Measurements from ENCODE around the gene MYO18B.

The MYO18B gene

DNA sequence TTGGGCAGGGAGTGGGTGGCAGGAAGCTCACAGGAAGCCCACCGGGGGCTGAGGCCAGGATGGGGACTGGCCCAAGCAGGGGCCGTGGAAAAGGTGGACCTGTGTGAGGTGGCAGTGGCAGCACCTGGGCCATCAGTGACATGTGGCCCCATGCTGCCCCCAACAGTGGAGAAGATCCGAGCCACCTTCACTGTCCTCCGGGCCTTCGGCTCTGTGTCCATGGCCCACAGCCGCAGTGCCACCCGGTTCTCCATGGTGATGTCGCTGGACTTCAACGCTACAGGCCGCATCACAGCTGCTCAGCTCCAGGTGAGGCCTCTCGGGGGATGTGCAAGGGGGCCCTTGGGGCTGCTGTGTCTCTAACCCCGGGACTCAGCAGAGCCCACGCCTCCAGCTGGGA lies 37.9 kb downstream of the MYO18B start:
- Histone ChIP-seq H3K14ac (ENCODE audit: low read length) (peak overlapping the region; percentile 85), H2AFZ (ENCODE audit: low read length) (no peak overlapping the region), H2BK5ac (ENCODE audit: low read length) (no peak overlapping the region), H3K27me3 (ENCODE audit: control insufficient read depth in 3 of 3, insufficient read depth in 3 of 3, low read depth in 1 of 3, low read length in 3 of 3) (peaks cover 0 to 3% (median 1%) of the 10 kb centered on the region in 3 experiments), H3K18ac (ENCODE audit: low read length) (peak overlapping the region; percentile 13), H3K23ac (ENCODE audit: low read depth, low read length, poor library complexity) (no peak overlapping the region), H3K79me1 (ENCODE audit: low read depth, low read length) (no peaks in the 10 kb centered on the region), H4K91ac (ENCODE audit: low read depth, low read length, poor library complexity) (no peak overlapping the region), H3K4me2 (ENCODE audit: insufficient read depth, low read length, poor library complexity, severe bottlenecking) (no peak overlapping the region), H2BK12ac (ENCODE audit: low read length) (peak overlapping the region; percentile 26), H2BK120ac (ENCODE audit: low read depth, low read length) (peak overlapping the region; percentile 35), H3K36me3 (replicated peaks in 1 of 2; ENCODE audit: control insufficient read depth in 2 of 2, insufficient read depth in 2 of 2, low read length in 2 of 2) (no peaks in the 10 kb centered on the region), H2BK15ac (ENCODE audit: low read length) (no peak overlapping the region), H4K8ac (ENCODE audit: low read depth, low read length) (no peak overlapping the region), H3K4ac (ENCODE audit: low read length) (no peak overlapping the region), H3K9ac (ENCODE audit: low read depth, low read length, poor library complexity) (no peak overlapping the region), H2AK5ac (ENCODE audit: low read depth, low read length) (peak overlapping the region; percentile 2), H3K27ac (replicated peaks; ENCODE audit: low read length) (no peak overlapping the region), H3K9me3 (replicated peaks in 1 of 2; ENCODE audit: control insufficient read depth in 2 of 2, insufficient read depth in 1 of 2, low read depth in 1 of 2, low read length in 2 of 2) (no peaks in the 10 kb centered on the region), H3K4me3 (ENCODE audit: low read length in 2 of 2) (no peak overlapping the region), H3K4me1 (ENCODE audit: control insufficient read depth in 2 of 2, insufficient read depth in 1 of 2, low read depth in 1 of 2, low read length in 2 of 2) (no peaks in the 10 kb centered on the region)
- no peak for DNase-seq (ENCODE audit: low spot score)
- WGBS, 2 donors (ENCODE audit: extremely low coverage in 2 of 2, insufficient read length in 2 of 2, insufficient replicate concordance in 1 of 2): no CpG with 5 or more reads among the region's 13 CpGs

DNA sequence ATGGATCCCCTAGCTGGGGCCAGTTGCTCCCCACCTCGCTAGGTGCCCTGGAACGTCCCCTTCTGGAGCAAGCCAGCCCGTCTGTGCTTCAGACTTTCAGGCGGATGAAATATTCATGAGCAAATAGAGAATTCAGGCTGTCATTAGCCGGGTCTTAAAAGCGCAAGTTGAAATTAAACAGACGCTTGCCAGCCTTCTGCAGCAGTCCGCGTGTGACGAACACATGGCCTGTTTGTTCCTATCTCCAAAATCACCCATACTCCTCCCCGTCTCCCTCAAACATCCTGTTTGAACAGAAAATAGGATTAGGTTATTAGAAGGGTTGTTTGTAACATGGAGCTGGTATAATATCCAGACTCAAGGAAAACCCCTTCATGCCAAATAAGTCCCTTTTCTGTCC lies 38.7 kb downstream of the MYO18B start:
- Histone ChIP-seq H4K8ac (ENCODE audit: low read depth, low read length) (no peak overlapping the region), H2BK5ac (ENCODE audit: low read length) (no peak overlapping the region), H3K9ac (ENCODE audit: low read depth, low read length, poor library complexity) (no peak overlapping the region), H2AFZ (ENCODE audit: low read length) (no peak overlapping the region), H4K91ac (ENCODE audit: low read depth, low read length, poor library complexity) (no peak overlapping the region), H3K23ac (ENCODE audit: low read depth, low read length, poor library complexity) (no peak overlapping the region), H3K79me1 (ENCODE audit: low read depth, low read length) (no peaks in the 10 kb centered on the region), H3K4me3 (ENCODE audit: low read length in 2 of 2) (no peak overlapping the region), H3K4me2 (ENCODE audit: insufficient read depth, low read length, poor library complexity, severe bottlenecking) (no peak overlapping the region), H2BK15ac (ENCODE audit: low read length) (no peak overlapping the region), H3K27ac (replicated peaks; ENCODE audit: low read length) (no peak overlapping the region), H3K18ac (ENCODE audit: low read length) (no peak overlapping the region), H3K27me3 (ENCODE audit: control insufficient read depth in 3 of 3, insufficient read depth in 3 of 3, low read depth in 1 of 3, low read length in 3 of 3) (peaks cover 0 to 3% (median 1%) of the 10 kb centered on the region in 3 experiments), H3K14ac (ENCODE audit: low read length) (no peak overlapping the region), H2BK120ac (ENCODE audit: low read depth, low read length) (no peak overlapping the region), H3K4me1 (ENCODE audit: control insufficient read depth in 2 of 2, insufficient read depth in 1 of 2, low read depth in 1 of 2, low read length in 2 of 2) (no peaks in the 10 kb centered on the region), H2AK5ac (ENCODE audit: low read depth, low read length) (no peak overlapping the region), H3K4ac (ENCODE audit: low read length) (no peak overlapping the region), H3K36me3 (replicated peaks in 1 of 2; ENCODE audit: control insufficient read depth in 2 of 2, insufficient read depth in 2 of 2, low read length in 2 of 2) (no peaks in the 10 kb centered on the region), H2BK12ac (ENCODE audit: low read length) (no peak overlapping the region), H3K9me3 (replicated peaks in 1 of 2; ENCODE audit: control insufficient read depth in 2 of 2, insufficient read depth in 1 of 2, low read depth in 1 of 2, low read length in 2 of 2) (peaks cover 0 to 2% of the 10 kb centered on the region in 2 donors)
- WGBS, 2 donors (ENCODE audit: extremely low coverage in 2 of 2, insufficient read length in 2 of 2, insufficient replicate concordance in 1 of 2): no CpG with 5 or more reads among the region's 11 CpGs
- no peak for DNase-seq (ENCODE audit: low spot score)

- Histone ChIP-seq H3K18ac (ENCODE audit: low read length) (peak overlapping the region; percentile 17), H3K36me3 (replicated peaks in 1 of 2; ENCODE audit: control insufficient read depth in 2 of 2, insufficient read depth in 2 of 2, low read length in 2 of 2) (no peaks in the 10 kb centered on the region), H3K14ac (ENCODE audit: low read length) (no peak overlapping the region), H3K9ac (ENCODE audit: low read depth, low read length, poor library complexity) (peak overlapping the region; percentile 45), H3K4ac (ENCODE audit: low read length) (no peak overlapping the region), H3K79me1 (ENCODE audit: low read depth, low read length) (no peaks in the 10 kb centered on the region), H2BK15ac (ENCODE audit: low read length) (no peak overlapping the region), H4K91ac (ENCODE audit: low read depth, low read length, poor library complexity) (no peak overlapping the region), H2BK120ac (ENCODE audit: low read depth, low read length) (no peak overlapping the region), H3K23ac (ENCODE audit: low read depth, low read length, poor library complexity) (no peak overlapping the region), H3K27me3 (ENCODE audit: control insufficient read depth in 3 of 3, insufficient read depth in 3 of 3, low read depth in 1 of 3, low read length in 3 of 3) (peaks cover 0 to 3% (median 1%) of the 10 kb centered on the region in 3 experiments), H3K4me2 (ENCODE audit: insufficient read depth, low read length, poor library complexity, severe bottlenecking) (no peak overlapping the region), H3K27ac (replicated peaks; ENCODE audit: low read length) (no peak overlapping the region), H4K8ac (ENCODE audit: low read depth, low read length) (no peak overlapping the region), H3K4me1 (ENCODE audit: control insufficient read depth in 2 of 2, insufficient read depth in 1 of 2, low read depth in 1 of 2, low read length in 2 of 2) (no peaks in the 10 kb centered on the region), H2BK5ac (ENCODE audit: low read length) (no peak overlapping the region), H3K4me3 (ENCODE audit: low read length in 2 of 2) (no peak overlapping the region), H2BK12ac (ENCODE audit: low read length) (no peak overlapping the region), H3K9me3 (replicated peaks in 1 of 2; ENCODE audit: control insufficient read depth in 2 of 2, insufficient read depth in 1 of 2, low read depth in 1 of 2, low read length in 2 of 2) (peaks cover 0 to 2% of the 10 kb centered on the region in 2 donors), H2AK5ac (ENCODE audit: low read depth, low read length) (no peak overlapping the region), H2AFZ (ENCODE audit: low read length) (no peak overlapping the region)
- DNase-seq (ENCODE audit: low spot score): no peak
- WGBS, 2 donors (ENCODE audit: extremely low coverage in 2 of 2, insufficient read length in 2 of 2, insufficient replicate concordance in 1 of 2): no CpG with 5 or more reads among the region's 8 CpGs
These were observed 39.8 kb downstream of the MYO18B start for GRCh38 chr22:25781801-25782200.

GRCh38 chr22:25782831-25783230 lies 40.8 kb downstream of the MYO18B start:
- H3K9ac ChIP-seq (ENCODE audit: low read depth, low read length, poor library complexity): no peak overlapping the region
- H3K27ac ChIP-seq (replicated peaks; ENCODE audit: low read length): no peak overlapping the region
- no peak overlapping the region for H2BK15ac ChIP-seq (ENCODE audit: low read length)
- no peak overlapping the region for H3K14ac ChIP-seq (ENCODE audit: low read length)
- no peak overlapping the region for H4K8ac ChIP-seq (ENCODE audit: low read depth, low read length)
- no peak for DNase-seq (ENCODE audit: low spot score)
- no peaks in the 10 kb centered on the region for H3K36me3 ChIP-seq (replicated peaks in 1 of 2; ENCODE audit: control insufficient read depth in 2 of 2, insufficient read depth in 2 of 2, low read length in 2 of 2)
- H3K79me1 ChIP-seq (ENCODE audit: low read depth, low read length): no peaks in the 10 kb centered on the region
- no peak overlapping the region for H3K4me3 ChIP-seq (ENCODE audit: low read length in 2 of 2)
- H3K27me3 ChIP-seq (ENCODE audit: control insufficient read depth in 3 of 3, insufficient read depth in 3 of 3, low read depth in 1 of 3, low read length in 3 of 3): peaks cover 0 to 1% (median 0%) of the 10 kb centered on the region in 3 experiments
- H3K4me1 ChIP-seq (ENCODE audit: control insufficient read depth in 2 of 2, insufficient read depth in 1 of 2, low read depth in 1 of 2, low read length in 2 of 2): no peaks in the 10 kb centered on the region
- H3K4ac ChIP-seq (ENCODE audit: low read length): no peak overlapping the region
- H2BK120ac ChIP-seq (ENCODE audit: low read depth, low read length): no peak overlapping the region
- H2AK5ac ChIP-seq (ENCODE audit: low read depth, low read length): no peak overlapping the region
- no peak overlapping the region for H2BK5ac ChIP-seq (ENCODE audit: low read length)
- no peak overlapping the region for H3K23ac ChIP-seq (ENCODE audit: low read depth, low read length, poor library complexity)
- H3K18ac ChIP-seq (ENCODE audit: low read length): no peak overlapping the region
- no peak overlapping the region for H4K91ac ChIP-seq (ENCODE audit: low read depth, low read length, poor library complexity)
- peaks cover 0 to 2% of the 10 kb centered on the region in 2 donors for H3K9me3 ChIP-seq (replicated peaks in 1 of 2; ENCODE audit: control insufficient read depth in 2 of 2, insufficient read depth in 1 of 2, low read depth in 1 of 2, low read length in 2 of 2)
- H3K4me2 ChIP-seq (ENCODE audit: insufficient read depth, low read length, poor library complexity, severe bottlenecking): no peak overlapping the region
- WGBS, 2 donors (ENCODE audit: extremely low coverage in 2 of 2, insufficient read length in 2 of 2, insufficient replicate concordance in 1 of 2): no CpG with 5 or more reads among the region's 2 CpGs
- no peak overlapping the region for H2AFZ ChIP-seq (ENCODE audit: low read length)
- no peak overlapping the region for H2BK12ac ChIP-seq (ENCODE audit: low read length)

Data from neuronal stem cell (in vitro differentiated cells).